SK-N-MC (cell line): ENCODE measurements around the gene PLPPR1.

Experiments
- EZH2 ChIP-seq: fragments of 200-600 bp; sonication (generic); IDR thresholded peaks from one replicate; pipeline ENCODE4 v1.6.1; 2017; ENCODE audit warnings: antibody characterized with exemption
- FOXP2 ChIP-seq: optimal IDR thresholded peaks from 2 replicates; pipeline ENCODE3; 2011; ENCODE audit warnings: mild to moderate bottlenecking, moderate library complexity; ENCODE audit not compliant: insufficient read depth; ENCODE audit errors: extremely low read length, control extremely low read depth
- POLR2AphosphoS5 ChIP-seq: IDR thresholded peaks from 2 replicates; pipeline ENCODE4 v1.6.1; 2012; ENCODE audit warnings: mild to moderate bottlenecking, low read depth, low read length, borderline replicate concordance

DNA sequence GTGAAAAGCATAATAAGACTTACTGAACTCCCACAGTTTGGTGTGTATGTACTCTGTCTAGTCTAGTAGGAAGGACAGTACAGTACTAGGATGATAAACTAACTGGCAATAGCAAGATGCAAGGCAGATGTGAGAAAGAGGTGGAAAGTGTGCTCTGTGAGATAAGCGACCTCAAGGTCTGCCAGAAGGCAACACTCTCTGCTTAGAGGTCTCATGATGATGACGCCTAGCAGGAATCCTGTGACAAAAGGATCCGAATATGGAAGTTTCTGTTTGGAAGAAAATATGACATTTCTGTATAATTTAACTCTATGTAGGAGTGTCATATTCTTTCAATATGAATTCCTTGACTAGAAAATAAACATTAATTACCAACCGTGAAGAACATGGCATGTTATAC, 112.2 kb downstream of the PLPPR1 start:
- TF ChIP-seq EZH2 (no peak), POLR2AphosphoS5 (no peak), FOXP2 (no peak)
